ENCODE measurements around the gene TBXAS1. TPM values are rescaled to one million over a fixed set of nuclear protein-coding genes. Genes with fewer than 3 reads are reported as not detected.

TBXAS1 gene
- polyA plus RNA-seq, 1 donor from 2014 or later = 0.93 TPM

- no peaks in the 10 kb centered on the region for H4K20me1 ChIP-seq (ENCODE audit: insufficient read depth)
- H3K27ac ChIP-seq (ENCODE audit: low read length) = no peak overlapping the region
- no peaks in the 10 kb centered on the region for H3K9me2 ChIP-seq (ENCODE audit: insufficient read depth, low read length)
- H3K4me2 ChIP-seq (ENCODE audit: low read length) = no peak overlapping the region
- H3K79me2 ChIP-seq (replicated peaks; ENCODE audit: insufficient read depth, low read length) = no peaks in the 10 kb centered on the region
- H3K9ac ChIP-seq (ENCODE audit: low read length) = no peak overlapping the region
- H2AFZ ChIP-seq (ENCODE audit: low read depth, low read length) = no peak overlapping the region
- no peak overlapping the region for H3K4me3 ChIP-seq (ENCODE audit: low read length)
- no peaks in the 10 kb centered on the region for H3K27me3 ChIP-seq (ENCODE audit: insufficient read depth, low read depth, low read length)
- H3K9me3 ChIP-seq (ENCODE audit: low read length) = no peaks in the 10 kb centered on the region
- H3K36me3 ChIP-seq (ENCODE audit: insufficient read depth, low read length) = no peaks in the 10 kb centered on the region
- H3F3A ChIP-seq (ENCODE audit: insufficient read depth, low read length, poor library complexity, severe bottlenecking) = no peaks in the 10 kb centered on the region
- TF ChIP-seq EZH2 (IDR thresholded peaks at IDR 0.05; ENCODE audit: borderline replicate concordance, insufficient read depth, low read length, poor library complexity, severe bottlenecking) (no peak), MXI1 (conservative IDR thresholded peaks at IDR 0.05; ENCODE audit: poor library complexity, severe bottlenecking) (no peak), CTCF (IDR thresholded peaks at IDR 0.05; ENCODE audit: poor library complexity, severe bottlenecking) (no peak), RAD21 (conservative IDR thresholded peaks at IDR 0.05) (no peak), POLR2AphosphoS5 (IDR thresholded peaks at IDR 0.05) (no peak), REST (IDR thresholded peaks at IDR 0.05; ENCODE audit: borderline replicate concordance) (no peak), EP300 (conservative IDR thresholded peaks at IDR 0.05; ENCODE audit: poor library complexity, severe bottlenecking) (no peak), SMC3 (conservative IDR thresholded peaks at IDR 0.05; ENCODE audit: poor library complexity) (no peak), TAF1 (IDR thresholded peaks at IDR 0.05; ENCODE audit: low read depth) (no peak)
Measured at GRCh38 chr7:139823959-139824521, 5.0 kb upstream of the TBXAS1 start.

GRCh38 chr7:139825666-139826290 is 3.3 kb upstream of the TBXAS1 start:
- TF ChIP-seq SMC3 (conservative IDR thresholded peaks at IDR 0.05; ENCODE audit: poor library complexity) = no peak
- no peaks in the 10 kb centered on the region for H3K9me2 ChIP-seq (ENCODE audit: insufficient read depth, low read length)
- no peaks in the 10 kb centered on the region for H3F3A ChIP-seq (ENCODE audit: insufficient read depth, low read length, poor library complexity, severe bottlenecking)
- H2AFZ ChIP-seq (ENCODE audit: low read depth, low read length) = no peak overlapping the region
- H4K20me1 ChIP-seq (ENCODE audit: insufficient read depth) = no peaks in the 10 kb centered on the region
- no peak overlapping the region for H3K9ac ChIP-seq (ENCODE audit: low read length)
- no peaks in the 10 kb centered on the region for H3K79me2 ChIP-seq (replicated peaks; ENCODE audit: insufficient read depth, low read length)
- no peaks in the 10 kb centered on the region for H3K36me3 ChIP-seq (ENCODE audit: insufficient read depth, low read length)
- H3K4me3 ChIP-seq (ENCODE audit: low read length) = no peak overlapping the region
- H3K4me2 ChIP-seq (ENCODE audit: low read length) = no peak overlapping the region
- H3K27ac ChIP-seq (ENCODE audit: low read length) = no peak overlapping the region
- H3K9me3 ChIP-seq (ENCODE audit: low read length) = no peaks in the 10 kb centered on the region
- H3K27me3 ChIP-seq (ENCODE audit: insufficient read depth, low read depth, low read length) = no peaks in the 10 kb centered on the region

Measured in neural cell (in vitro differentiated cells).